PC-3 (cell line): ENCODE measurements around the gene MAP7D1.

Experiments
- EZH2 ChIP-seq: fragments of 300-600 bp; sonication (generic); IDR thresholded peaks from one replicate; pipeline ENCODE4 v1.6.1; 2017; ENCODE audit warnings: antibody characterized with exemption, mild to moderate bottlenecking, low read length; ENCODE audit not compliant: unreplicated experiment
- TF ChIP-seq, protein P1 (sequence below): fragments of 300-600 bp; sonication (generic); conservative IDR thresholded peaks from 2 replicates; pipeline ENCODE4 v1.5.1; 2017; ENCODE audit warnings: antibody characterized with exemption, low read depth, mild to moderate bottlenecking, low read length

DNA sequence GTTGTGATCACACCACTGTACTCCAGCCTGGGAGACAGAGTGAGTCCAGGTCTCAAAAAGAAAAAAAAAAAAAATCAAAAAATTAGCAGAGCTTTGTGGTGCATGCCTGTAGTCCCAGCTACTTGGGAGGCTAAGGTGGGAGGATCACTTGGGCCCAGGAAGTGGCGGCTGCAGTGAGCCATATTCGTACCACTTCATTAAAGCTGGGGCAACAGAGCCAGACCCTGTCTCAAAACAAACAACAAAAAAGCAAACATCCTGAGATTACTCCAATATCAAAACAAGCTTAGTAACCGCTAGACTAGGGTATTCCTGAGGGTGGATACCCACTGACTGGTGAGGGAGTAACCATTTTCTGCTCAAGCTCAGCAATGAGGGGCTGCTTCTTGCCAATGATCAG lies 55.3 kb downstream of the MAP7D1 start:
- TF ChIP-seq, protein P1, sequence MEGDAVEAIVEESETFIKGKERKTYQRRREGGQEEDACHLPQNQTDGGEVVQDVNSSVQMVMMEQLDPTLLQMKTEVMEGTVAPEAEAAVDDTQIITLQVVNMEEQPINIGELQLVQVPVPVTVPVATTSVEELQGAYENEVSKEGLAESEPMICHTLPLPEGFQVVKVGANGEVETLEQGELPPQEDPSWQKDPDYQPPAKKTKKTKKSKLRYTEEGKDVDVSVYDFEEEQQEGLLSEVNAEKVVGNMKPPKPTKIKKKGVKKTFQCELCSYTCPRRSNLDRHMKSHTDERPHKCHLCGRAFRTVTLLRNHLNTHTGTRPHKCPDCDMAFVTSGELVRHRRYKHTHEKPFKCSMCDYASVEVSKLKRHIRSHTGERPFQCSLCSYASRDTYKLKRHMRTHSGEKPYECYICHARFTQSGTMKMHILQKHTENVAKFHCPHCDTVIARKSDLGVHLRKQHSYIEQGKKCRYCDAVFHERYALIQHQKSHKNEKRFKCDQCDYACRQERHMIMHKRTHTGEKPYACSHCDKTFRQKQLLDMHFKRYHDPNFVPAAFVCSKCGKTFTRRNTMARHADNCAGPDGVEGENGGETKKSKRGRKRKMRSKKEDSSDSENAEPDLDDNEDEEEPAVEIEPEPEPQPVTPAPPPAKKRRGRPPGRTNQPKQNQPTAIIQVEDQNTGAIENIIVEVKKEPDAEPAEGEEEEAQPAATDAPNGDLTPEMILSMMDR, result no peak
- TF ChIP-seq EZH2, result no peak
